GM19043 (cell line): ENCODE results near the gene SIGLEC1.

Experiments used
- ATAC-seq: cut with Tn5 transposase; IDR thresholded peaks from one replicate; pipeline ENCODE4 v1.9.1; 2021; ENCODE audit warnings: low read depth; ENCODE audit not compliant: unreplicated experiment

Gene SIGLEC1

GRCh38 chr20:3744806-3745685 is 32.6 kb upstream of the SIGLEC1 start:
- ATAC-seq = no peak

GRCh38 chr20:3744037-3744436 is 31.6 kb upstream of the SIGLEC1 start:
- ATAC-seq = no peak

GRCh38 chr20:3743251-3743650 is 30.9 kb upstream of the SIGLEC1 start:
- ATAC-seq = no peak

- no peak for ATAC-seq
Measured at GRCh38 chr20:3741836-3742458, 29.5 kb upstream of the SIGLEC1 start.

- no peak for ATAC-seq
Measured at GRCh38 chr20:3740615-3741301, 28.4 kb upstream of the SIGLEC1 start.

GRCh38 chr20:3739926-3740451 is 27.6 kb upstream of the SIGLEC1 start:
- no peak for ATAC-seq

GRCh38 chr20:3739054-3739925 is 26.9 kb upstream of the SIGLEC1 start:
- no peak for ATAC-seq

- no peak for ATAC-seq
Measured at GRCh38 chr20:3738111-3739053, 26.0 kb upstream of the SIGLEC1 start.

- no peak for ATAC-seq
Measured at GRCh38 chr20:3735768-3736167, 23.4 kb upstream of the SIGLEC1 start.

GRCh38 chr20:3734111-3734843 is 21.9 kb upstream of the SIGLEC1 start:
- ATAC-seq = no peak

GRCh38 chr20:3733119-3733995 is 21.0 kb upstream of the SIGLEC1 start:
- ATAC-seq = no peak

GRCh38 chr20:3732327-3733118 is 20.1 kb upstream of the SIGLEC1 start, which contains the start of gene HSPA12B:
Gene HSPA12B, plus strand, starts transcription at chr20:3732685. Its CDS starts 5,990 bp downstream, at chr20:3738675.
- ATAC-seq = no peak

- no peak for ATAC-seq
Measured at GRCh38 chr20:3731944-3732326, 19.5 kb upstream of the SIGLEC1 start.

- no peak for ATAC-seq
Measured at GRCh38 chr20:3730803-3731672, 18.6 kb upstream of the SIGLEC1 start.

- no peak for ATAC-seq
Measured at GRCh38 chr20:3729811-3730540, 17.6 kb upstream of the SIGLEC1 start.
